HepG2 (cell line): Measurements from ENCODE around the gene NLRC5. TPM values are rescaled to one million over a fixed set of nuclear protein-coding genes. Genes with fewer than 3 reads are reported as not detected.

ENCODE experiments used
- ARHGAP35 ChIP-seq: sonication (generic); formaldehyde crosslinking; IDR thresholded peaks from 2 replicates; pipeline ENCODE4 v1.9.0; 2022; ENCODE audit warnings: mild to moderate bottlenecking, inconsistent platforms, moderate library complexity, missing genetic modification reagents, borderline replicate concordance
- ATF1 ChIP-seq: IDR thresholded peaks from 2 replicates; pipeline ENCODE4 v1.6.1; 2016; ENCODE audit warnings: mild to moderate bottlenecking, control low read depth
- BRD4 ChIP-seq: sonication (generic); formaldehyde crosslinking; IDR thresholded peaks from 2 replicates; pipeline ENCODE4 v1.4.0; 2020; ENCODE audit warnings: missing genetic modification reagents
- CHD4 ChIP-seq: fragments of 200-600 bp; sonication (generic); IDR thresholded peaks from 2 replicates; pipeline ENCODE4 v1.7.0; 2017; ENCODE audit warnings: mild to moderate bottlenecking, low read length, borderline replicate concordance
- EHMT2 ChIP-seq: fragments of 200-600 bp; sonication (generic); IDR thresholded peaks from 2 replicates; pipeline ENCODE4 v1.7.0; 2017; ENCODE audit warnings: antibody characterized with exemption, low read depth, low read length, borderline replicate concordance
- ETS1 ChIP-seq: sonication (generic); formaldehyde crosslinking; IDR thresholded peaks from 2 replicates; pipeline ENCODE4 v1.4.0; 2020; ENCODE audit warnings: missing genetic modification reagents
- HDAC1 ChIP-seq: sonication (generic); formaldehyde crosslinking; IDR thresholded peaks from 2 replicates; pipeline ENCODE4 v1.5.1; 2020; ENCODE audit warnings: mild to moderate bottlenecking, missing genetic modification reagents
- KDM5B ChIP-seq: sonication (generic); formaldehyde crosslinking; IDR thresholded peaks from 2 replicates; pipeline ENCODE4 v1.4.0; 2020; ENCODE audit warnings: missing genetic modification reagents, mild to moderate bottlenecking, borderline replicate concordance
- ONECUT2 ChIP-seq: sonication (generic); formaldehyde crosslinking; IDR thresholded peaks from 2 replicates; pipeline ENCODE4 v1.4.0; 2020; ENCODE audit warnings: missing genetic modification reagents
- PRDM4 ChIP-seq: sonication (generic); formaldehyde crosslinking; IDR thresholded peaks from 2 replicates; pipeline ENCODE4 v1.9.0; 2021; ENCODE audit warnings: missing genetic modification reagents, borderline replicate concordance
- SAFB2 ChIP-seq: sonication (generic); formaldehyde crosslinking; IDR thresholded peaks from 2 replicates; pipeline ENCODE4 v1.5.1; 2020; ENCODE audit warnings: missing genetic modification reagents, low read depth, mild to moderate bottlenecking, borderline replicate concordance
- SP4 ChIP-seq: sonication (generic); formaldehyde crosslinking; IDR thresholded peaks from 2 replicates; pipeline ENCODE4 v1.8.1; 2023; ENCODE audit warnings: mild to moderate bottlenecking, missing genetic modification reagents
- SRSF9 ChIP-seq: fragments of 200-400 bp; formaldehyde crosslinking; IDR thresholded peaks from 2 replicates; pipeline ENCODE4 v1.6.1; 2018; ENCODE audit warnings: borderline replicate concordance, mild to moderate bottlenecking, low read depth, low read length; ENCODE audit not compliant: insufficient read depth, poor library complexity, severe bottlenecking
- ZNF260 ChIP-seq: sonication (generic); formaldehyde crosslinking; IDR thresholded peaks from 2 replicates; pipeline ENCODE4 v1.4.0; 2020; ENCODE audit warnings: missing genetic modification reagents, low read depth, mild to moderate bottlenecking, borderline replicate concordance
- ZNF275 ChIP-seq: sonication (generic); formaldehyde crosslinking; IDR thresholded peaks from 2 replicates; pipeline ENCODE4 v1.8.0; 2022; ENCODE audit warnings: missing genetic modification reagents, mild to moderate bottlenecking, inconsistent platforms, borderline replicate concordance
- ZNF430 ChIP-seq: sonication (generic); formaldehyde crosslinking; IDR thresholded peaks from 2 replicates; pipeline ENCODE4 v1.9.0; 2021; ENCODE audit warnings: mild to moderate bottlenecking, missing genetic modification reagents
- ZNF543 ChIP-seq: sonication (generic); formaldehyde crosslinking; IDR thresholded peaks from 2 replicates; pipeline ENCODE4 v1.4.0; 2020; ENCODE audit warnings: mild to moderate bottlenecking, missing genetic modification reagents
- ZNF552 ChIP-seq: sonication (generic); formaldehyde crosslinking; IDR thresholded peaks from 2 replicates; pipeline ENCODE4 v1.9.0; 2022; ENCODE audit warnings: missing genetic modification reagents, mild to moderate bottlenecking, borderline replicate concordance
- ZNF709 ChIP-seq: sonication (generic); formaldehyde crosslinking; IDR thresholded peaks from 2 replicates; pipeline ENCODE4 v1.5.0; 2020; ENCODE audit warnings: mild to moderate bottlenecking, missing genetic modification reagents
- polyA plus RNA-seq, 8 experiments: library from polyadenylated mRNA; depleted of rRNA in 3 of 8; stranded (reverse) in 7 of 8; unstranded in 1 of 8; fragments of >200 nt; fragmentation: Illumina TruSeq in 4 of 8; extraction: Trizol in 4 of 8; gene quantifications; 2 replicates each; pipeline versions ENCODE4 v1.2.1 to v1.2.3, GENCODE V29; 2011 to 2016; ENCODE audit warnings: low read depth in 4 of 8, missing spikeins in 1 of 8, mixed read lengths in 1 of 8; ENCODE audit not compliant: insufficient read depth in 1 of 8
- total RNA-seq, 5 experiments: library from RNA; depleted of rRNA; stranded (reverse); fragments of >200 nt; fragmentation: Illumina TruSeq; extraction: Trizol; gene quantifications; 2 replicates each; pipeline ENCODE4 v1.2.3, GENCODE V29; 2016; ENCODE audit warnings: low read depth in 1 of 5
- TF ChIP-seq, protein P1 (sequence below): sonication (generic); formaldehyde crosslinking; IDR thresholded peaks from 2 replicates; pipeline ENCODE4 v1.4.0; 2020; ENCODE audit warnings: mild to moderate bottlenecking, missing genetic modification reagents
- TF ChIP-seq, protein P2 (sequence below): sonication (generic); formaldehyde crosslinking; IDR thresholded peaks from 2 replicates; pipeline ENCODE4 v1.4.0; 2020; ENCODE audit warnings: missing genetic modification reagents

The NLRC5 gene
- total and polyA plus RNA-seq, 2 of the 13 experiments (the other 11 are each of a cell fraction or from before 2014, with no cell fraction given) = 6.3 to 12.7 TPM

DNA sequence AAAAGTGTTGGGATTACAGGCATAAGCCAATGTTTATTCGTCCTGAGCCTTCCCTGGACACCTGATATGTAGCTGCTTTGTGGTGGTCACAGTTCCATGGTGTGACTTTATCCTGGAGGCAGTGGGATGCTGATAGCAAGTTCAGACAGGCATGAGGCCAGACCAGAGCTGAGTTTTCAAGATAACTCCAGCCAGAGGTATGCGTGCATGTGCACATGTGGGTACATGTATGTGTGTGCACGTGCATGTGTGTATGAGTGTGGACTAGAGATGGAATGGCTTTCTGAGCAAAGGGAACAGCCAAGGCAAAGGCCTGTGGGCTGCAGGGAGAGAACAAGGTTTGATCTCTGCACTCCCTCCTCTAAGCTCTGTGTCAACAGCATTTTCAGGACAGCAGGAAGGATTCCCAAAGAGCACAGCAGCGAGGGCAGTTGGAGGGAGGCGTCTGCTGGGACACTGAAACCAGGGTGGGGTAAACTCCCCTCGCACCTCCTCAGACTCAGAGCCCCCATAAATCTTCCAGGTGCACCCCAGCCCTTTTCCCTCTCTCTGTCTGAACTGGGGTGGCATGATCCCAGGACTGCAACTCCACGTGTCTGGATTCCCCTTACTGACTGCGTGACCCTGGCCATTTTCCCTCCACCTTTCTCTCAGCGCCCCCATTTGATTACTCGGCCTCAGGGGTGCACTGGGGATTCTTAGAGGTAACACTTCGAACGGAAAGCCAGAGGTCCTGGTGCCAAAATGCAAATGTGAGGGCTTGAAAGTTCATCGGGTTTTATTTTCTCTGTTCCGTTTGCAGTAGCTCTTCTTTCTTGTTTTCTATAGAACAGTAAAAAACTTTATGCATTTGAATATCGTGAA is 15.3 kb downstream of the NLRC5 start (continued):
- TF ChIP-seq ZNF275 = no peak; the same call in 1 of the 2 replicates
- no peak for TF ChIP-seq ETS1
- peak; percentile 76; the same call in 1 of the 2 replicates for TF ChIP-seq ZNF543
- no peak for TF ChIP-seq BRD4 (CRISPR knock-in tag)
- TF ChIP-seq, protein P1, sequence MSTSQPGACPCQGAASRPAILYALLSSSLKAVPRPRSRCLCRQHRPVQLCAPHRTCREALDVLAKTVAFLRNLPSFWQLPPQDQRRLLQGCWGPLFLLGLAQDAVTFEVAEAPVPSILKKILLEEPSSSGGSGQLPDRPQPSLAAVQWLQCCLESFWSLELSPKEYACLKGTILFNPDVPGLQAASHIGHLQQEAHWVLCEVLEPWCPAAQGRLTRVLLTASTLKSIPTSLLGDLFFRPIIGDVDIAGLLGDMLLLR = no peak
- TF ChIP-seq SP4 (CRISPR knock-in tag) = peak; percentile 54; the same call in 1 of the 2 replicates
- TF ChIP-seq ZNF430 (CRISPR knock-in tag) = no peak
- TF ChIP-seq ARHGAP35 (CRISPR knock-in tag) = no peak
- TF ChIP-seq ATF1 (CRISPR knock-in tag) = no peak
- no peak for TF ChIP-seq CHD4
- TF ChIP-seq ONECUT2 (CRISPR knock-in tag) = no peak
- no peak for TF ChIP-seq PRDM4 (CRISPR knock-in tag)
- peak; percentile 61 for TF ChIP-seq HDAC1 (CRISPR knock-in tag)
- peak; percentile 38; the same call in 1 of the 2 replicates for TF ChIP-seq KDM5B
- no peak for TF ChIP-seq SRSF9
- TF ChIP-seq SAFB2 (CRISPR knock-in tag) = no peak; the same call in 1 of the 2 replicates
- no peak for TF ChIP-seq ZNF260 (CRISPR knock-in tag)
- no peak for TF ChIP-seq ZNF709 (CRISPR knock-in tag)
- no peak for TF ChIP-seq EHMT2
- no peak for TF ChIP-seq ZNF552 (CRISPR knock-in tag)
- TF ChIP-seq, protein P2, sequence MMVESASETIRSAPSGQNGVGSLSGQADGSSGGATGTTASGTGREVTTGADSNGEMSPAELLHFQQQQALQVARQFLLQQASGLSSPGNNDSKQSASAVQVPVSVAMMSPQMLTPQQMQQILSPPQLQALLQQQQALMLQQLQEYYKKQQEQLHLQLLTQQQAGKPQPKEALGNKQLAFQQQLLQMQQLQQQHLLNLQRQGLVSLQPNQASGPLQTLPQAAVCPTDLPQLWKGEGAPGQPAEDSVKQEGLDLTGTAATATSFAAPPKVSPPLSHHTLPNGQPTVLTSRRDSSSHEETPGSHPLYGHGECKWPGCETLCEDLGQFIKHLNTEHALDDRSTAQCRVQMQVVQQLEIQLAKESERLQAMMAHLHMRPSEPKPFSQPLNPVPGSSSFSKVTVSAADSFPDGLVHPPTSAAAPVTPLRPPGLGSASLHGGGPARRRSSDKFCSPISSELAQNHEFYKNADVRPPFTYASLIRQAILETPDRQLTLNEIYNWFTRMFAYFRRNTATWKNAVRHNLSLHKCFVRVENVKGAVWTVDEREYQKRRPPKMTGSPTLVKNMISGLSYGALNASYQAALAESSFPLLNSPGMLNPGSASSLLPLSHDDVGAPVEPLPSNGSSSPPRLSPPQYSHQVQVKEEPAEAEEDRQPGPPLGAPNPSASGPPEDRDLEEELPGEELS (CRISPR knock-in tag) = peak; percentile 61; the same call in 1 of the 2 replicates
